ENCODE measurements around the gene TAC4. TPM values are rescaled to one million over a fixed set of nuclear protein-coding genes. Genes with fewer than 3 reads are reported as not detected.

The TAC4 gene
- total and polyA plus RNA-seq, 2 experiments from 2014 or later = not detected

DNA sequence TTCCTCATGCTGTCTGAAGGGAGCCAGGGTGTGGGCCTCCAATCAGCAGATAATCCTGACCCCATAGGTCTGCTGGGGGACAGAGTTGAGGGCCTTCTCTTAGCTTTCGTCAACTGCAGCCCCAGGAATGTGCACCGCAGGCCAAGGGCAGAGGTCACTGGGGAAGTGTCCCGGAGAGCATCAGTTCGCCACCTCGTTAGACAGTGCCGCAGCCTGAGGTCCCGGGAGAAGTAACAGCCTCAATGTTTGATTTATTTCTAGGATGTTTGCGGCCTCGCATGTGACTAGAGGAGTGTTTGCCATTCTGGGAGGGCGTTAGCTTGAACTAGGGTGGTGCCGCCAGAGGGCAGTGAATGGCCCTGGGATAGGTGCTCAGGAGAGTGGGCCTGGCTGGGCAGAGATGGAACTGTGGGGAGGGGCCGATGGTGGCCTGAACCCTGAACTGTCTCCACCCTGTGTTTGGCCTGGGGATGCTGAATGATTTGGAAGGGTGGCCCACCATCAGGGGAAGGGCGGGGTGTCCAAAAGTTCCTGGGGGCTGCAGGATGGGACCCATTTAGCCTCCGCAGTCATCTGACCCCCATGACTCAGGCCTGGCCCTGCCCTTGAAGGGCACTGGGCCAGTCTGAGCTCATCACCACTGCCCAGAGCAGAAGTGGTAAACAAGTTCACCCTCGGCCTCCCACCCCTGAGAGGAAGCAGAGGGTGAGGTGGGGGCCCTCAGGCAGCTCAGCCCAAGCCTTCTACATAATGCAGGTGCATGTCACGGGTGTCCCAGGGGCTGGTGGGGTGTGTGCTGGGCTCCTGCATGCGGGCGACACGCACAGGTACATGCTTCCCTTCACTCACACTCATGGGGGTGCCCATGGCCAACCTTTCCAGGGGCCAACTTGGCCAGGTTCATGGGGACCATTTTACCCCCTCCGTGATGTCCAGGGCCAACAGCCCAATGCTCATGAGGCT lies 12.4 kb upstream of the TAC4 start:
- no peaks in the 10 kb centered on the region for H3K36me3 ChIP-seq (ENCODE audit: insufficient read depth)
- peak; percentile 69 for DNase-seq (ENCODE audit: low spot score)
- Mint-ChIP-seq H3K4me3 (no peak overlapping the region; the same call in 2 of the 3 replicates), H3K4me1 (peaks cover 30% of the 10 kb centered on the region), H3K27me3 (ENCODE audit: insufficient read depth, low read depth, poor library complexity) (peaks cover 22% of the 10 kb centered on the region), H3K36me3 (ENCODE audit: low read depth) (no peaks in the 10 kb centered on the region), H3K27ac (no peak overlapping the region), H3K9me3 (no peaks in the 10 kb centered on the region)
- 0 out of 2 replicates have a peak, but pooled peaks cover 3% of the 10 kb centered on the region for H3K27me3 ChIP-seq (ENCODE audit: insufficient read depth)
- H3K27ac ChIP-seq (ENCODE audit: low read depth) = no peak overlapping the region
- TF ChIP-seq, protein P1, sequence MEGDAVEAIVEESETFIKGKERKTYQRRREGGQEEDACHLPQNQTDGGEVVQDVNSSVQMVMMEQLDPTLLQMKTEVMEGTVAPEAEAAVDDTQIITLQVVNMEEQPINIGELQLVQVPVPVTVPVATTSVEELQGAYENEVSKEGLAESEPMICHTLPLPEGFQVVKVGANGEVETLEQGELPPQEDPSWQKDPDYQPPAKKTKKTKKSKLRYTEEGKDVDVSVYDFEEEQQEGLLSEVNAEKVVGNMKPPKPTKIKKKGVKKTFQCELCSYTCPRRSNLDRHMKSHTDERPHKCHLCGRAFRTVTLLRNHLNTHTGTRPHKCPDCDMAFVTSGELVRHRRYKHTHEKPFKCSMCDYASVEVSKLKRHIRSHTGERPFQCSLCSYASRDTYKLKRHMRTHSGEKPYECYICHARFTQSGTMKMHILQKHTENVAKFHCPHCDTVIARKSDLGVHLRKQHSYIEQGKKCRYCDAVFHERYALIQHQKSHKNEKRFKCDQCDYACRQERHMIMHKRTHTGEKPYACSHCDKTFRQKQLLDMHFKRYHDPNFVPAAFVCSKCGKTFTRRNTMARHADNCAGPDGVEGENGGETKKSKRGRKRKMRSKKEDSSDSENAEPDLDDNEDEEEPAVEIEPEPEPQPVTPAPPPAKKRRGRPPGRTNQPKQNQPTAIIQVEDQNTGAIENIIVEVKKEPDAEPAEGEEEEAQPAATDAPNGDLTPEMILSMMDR (conservative IDR thresholded peaks at IDR 0.05; ENCODE audit: low read depth in 2 of 2) = peak; percentile 43 to 69
- TF ChIP-seq STAT1 (IDR thresholded peaks at IDR 0.05; ENCODE audit: unreplicated experiment) = no peak
- H2AFZ ChIP-seq = no peak overlapping the region
- H3K79me2 ChIP-seq (replicated peaks; ENCODE audit: insufficient read depth) = no peaks in the 10 kb centered on the region
- H3F3A ChIP-seq (replicated peaks; ENCODE audit: low read depth) = no peaks in the 10 kb centered on the region
- no peaks in the 10 kb centered on the region for H4K20me1 ChIP-seq (replicated peaks; ENCODE audit: insufficient read depth)
- peak; percentile 55 for ATAC-seq
- H3K4me2 ChIP-seq = no peak overlapping the region
- no peak overlapping the region for H3K4me3 ChIP-seq
- peaks cover 14% of the 10 kb centered on the region; the same call in 1 of the 2 replicates for H3K4me1 ChIP-seq (ENCODE audit: insufficient read depth)
- H3K9me2 ChIP-seq (ENCODE audit: insufficient read depth) = no peaks in the 10 kb centered on the region

DNA sequence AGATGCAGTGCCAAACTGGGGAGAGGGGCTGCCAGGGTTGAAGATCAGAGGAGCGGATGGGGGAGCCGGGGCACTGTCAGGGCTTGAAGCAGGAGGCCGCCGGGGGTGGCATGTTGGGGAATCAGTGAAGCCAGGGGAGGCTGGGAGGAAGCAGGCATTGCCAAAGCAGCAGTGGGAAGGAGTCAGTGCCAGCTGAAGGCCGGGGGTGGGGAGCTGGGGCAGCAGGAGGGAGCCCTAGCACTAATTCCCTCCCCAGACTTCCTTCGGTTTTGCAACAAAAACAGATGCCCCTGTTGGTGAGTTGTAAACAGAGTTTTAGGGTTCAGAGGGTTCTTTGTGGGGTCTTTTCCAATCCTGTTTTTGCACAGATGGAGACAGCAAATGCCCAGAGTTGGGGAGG lies 10.9 kb upstream of the TAC4 start:
- H3K4me3 Mint-ChIP-seq = no peak overlapping the region
- no peak overlapping the region for H3K4me3 ChIP-seq
- H3K79me2 ChIP-seq (replicated peaks; ENCODE audit: insufficient read depth) = no peaks in the 10 kb centered on the region
- H4K20me1 ChIP-seq (replicated peaks; ENCODE audit: insufficient read depth) = no peaks in the 10 kb centered on the region
- H3K27ac ChIP-seq (ENCODE audit: low read depth) = no peak overlapping the region
- peaks cover 25% of the 10 kb centered on the region for H3K27me3 Mint-ChIP-seq (ENCODE audit: insufficient read depth, low read depth, poor library complexity)
- ATAC-seq = no peak
- no peaks in the 10 kb centered on the region for H3K36me3 Mint-ChIP-seq (ENCODE audit: low read depth)
- no peaks in the 10 kb centered on the region for H3K9me2 ChIP-seq (ENCODE audit: insufficient read depth)
- no peak overlapping the region for H2AFZ ChIP-seq
- H3K27me3 ChIP-seq (ENCODE audit: insufficient read depth) = 0 out of 2 replicates have a peak, but pooled peaks cover 3% of the 10 kb centered on the region
- no peak overlapping the region for H3K4me2 ChIP-seq
- no peak for DNase-seq (ENCODE audit: low spot score)
- H3F3A ChIP-seq (replicated peaks; ENCODE audit: low read depth) = no peaks in the 10 kb centered on the region
- H3K4me1 ChIP-seq (ENCODE audit: insufficient read depth) = peaks cover 7% of the 10 kb centered on the region; the same call in 1 of the 2 replicates
- peaks cover 19% of the 10 kb centered on the region for H3K4me1 Mint-ChIP-seq
- no peaks in the 10 kb centered on the region for H3K9me3 Mint-ChIP-seq
- H3K36me3 ChIP-seq (ENCODE audit: insufficient read depth) = no peaks in the 10 kb centered on the region
- no peak overlapping the region for H3K27ac Mint-ChIP-seq
- no peak for TF ChIP-seq POLR2AphosphoS5 (IDR thresholded peaks at IDR 0.05; ENCODE audit: low read depth)
- TF ChIP-seq STAT1 (IDR thresholded peaks at IDR 0.05; ENCODE audit: unreplicated experiment) = no peak
- no peak for TF ChIP-seq ZNF114 (CRISPR knock-in tag; IDR thresholded peaks at IDR 0.05)
- TF ChIP-seq, protein P1 (conservative IDR thresholded peaks at IDR 0.05; ENCODE audit: low read depth in 2 of 2) = no peak
- no peak for TF ChIP-seq CREB1 (CRISPR knock-in tag; IDR thresholded peaks at IDR 0.05; ENCODE audit: low read depth)
- no peak for TF ChIP-seq ZNF331 (CRISPR knock-in tag; IDR thresholded peaks at IDR 0.05; ENCODE audit: low read depth)
- TF ChIP-seq, protein P2, sequence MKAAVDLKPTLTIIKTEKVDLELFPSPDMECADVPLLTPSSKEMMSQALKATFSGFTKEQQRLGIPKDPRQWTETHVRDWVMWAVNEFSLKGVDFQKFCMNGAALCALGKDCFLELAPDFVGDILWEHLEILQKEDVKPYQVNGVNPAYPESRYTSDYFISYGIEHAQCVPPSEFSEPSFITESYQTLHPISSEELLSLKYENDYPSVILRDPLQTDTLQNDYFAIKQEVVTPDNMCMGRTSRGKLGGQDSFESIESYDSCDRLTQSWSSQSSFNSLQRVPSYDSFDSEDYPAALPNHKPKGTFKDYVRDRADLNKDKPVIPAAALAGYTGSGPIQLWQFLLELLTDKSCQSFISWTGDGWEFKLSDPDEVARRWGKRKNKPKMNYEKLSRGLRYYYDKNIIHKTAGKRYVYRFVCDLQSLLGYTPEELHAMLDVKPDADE (IDR thresholded peaks at IDR 0.05) = no peak
- no peak for TF ChIP-seq JUNB (IDR thresholded peaks at IDR 0.05; ENCODE audit: unreplicated experiment)
